Measurements from ENCODE around the gene DNAI7.

DNAI7 gene

GRCh38 chr12:25130741-25131188 lies 64.2 kb downstream of the DNAI7 start:
- TF ChIP-seq, protein P1, sequence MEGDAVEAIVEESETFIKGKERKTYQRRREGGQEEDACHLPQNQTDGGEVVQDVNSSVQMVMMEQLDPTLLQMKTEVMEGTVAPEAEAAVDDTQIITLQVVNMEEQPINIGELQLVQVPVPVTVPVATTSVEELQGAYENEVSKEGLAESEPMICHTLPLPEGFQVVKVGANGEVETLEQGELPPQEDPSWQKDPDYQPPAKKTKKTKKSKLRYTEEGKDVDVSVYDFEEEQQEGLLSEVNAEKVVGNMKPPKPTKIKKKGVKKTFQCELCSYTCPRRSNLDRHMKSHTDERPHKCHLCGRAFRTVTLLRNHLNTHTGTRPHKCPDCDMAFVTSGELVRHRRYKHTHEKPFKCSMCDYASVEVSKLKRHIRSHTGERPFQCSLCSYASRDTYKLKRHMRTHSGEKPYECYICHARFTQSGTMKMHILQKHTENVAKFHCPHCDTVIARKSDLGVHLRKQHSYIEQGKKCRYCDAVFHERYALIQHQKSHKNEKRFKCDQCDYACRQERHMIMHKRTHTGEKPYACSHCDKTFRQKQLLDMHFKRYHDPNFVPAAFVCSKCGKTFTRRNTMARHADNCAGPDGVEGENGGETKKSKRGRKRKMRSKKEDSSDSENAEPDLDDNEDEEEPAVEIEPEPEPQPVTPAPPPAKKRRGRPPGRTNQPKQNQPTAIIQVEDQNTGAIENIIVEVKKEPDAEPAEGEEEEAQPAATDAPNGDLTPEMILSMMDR (IDR thresholded peaks at IDR 0.05): peak; percentile 77

DNA sequence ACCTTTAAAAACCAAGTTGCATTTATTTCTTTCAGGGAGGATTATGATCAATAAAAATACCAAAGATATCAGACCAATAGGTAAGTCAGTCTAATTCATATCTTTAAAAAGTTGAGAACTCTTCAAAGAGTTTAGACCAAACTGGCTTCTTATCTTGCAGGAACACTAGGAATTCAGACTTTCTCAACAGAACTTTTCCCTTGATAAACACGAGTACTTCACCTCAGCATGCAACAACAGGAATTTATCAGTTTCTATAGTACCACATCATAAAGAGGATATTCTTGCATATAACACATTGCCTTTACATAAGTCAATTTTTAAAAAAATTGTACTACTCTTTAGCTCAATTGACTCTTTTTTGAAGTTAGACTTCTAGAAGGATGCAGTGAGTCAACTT lies 68.2 kb downstream of the DNAI7 start:
- TF ChIP-seq, protein P1 (IDR thresholded peaks at IDR 0.05): no peak

GRCh38 chr12:25126101-25126500 lies 68.9 kb downstream of the DNAI7 start:
- TF ChIP-seq, protein P1 (IDR thresholded peaks at IDR 0.05): no peak

- TF ChIP-seq, protein P1 (IDR thresholded peaks at IDR 0.05): no peak
Measured at GRCh38 chr12:25124493-25124892, 70.5 kb downstream of the DNAI7 start.

- TF ChIP-seq, protein P1 (IDR thresholded peaks at IDR 0.05): no peak
Measured at GRCh38 chr12:25123126-25123525, 71.8 kb downstream of the DNAI7 start.

DNA sequence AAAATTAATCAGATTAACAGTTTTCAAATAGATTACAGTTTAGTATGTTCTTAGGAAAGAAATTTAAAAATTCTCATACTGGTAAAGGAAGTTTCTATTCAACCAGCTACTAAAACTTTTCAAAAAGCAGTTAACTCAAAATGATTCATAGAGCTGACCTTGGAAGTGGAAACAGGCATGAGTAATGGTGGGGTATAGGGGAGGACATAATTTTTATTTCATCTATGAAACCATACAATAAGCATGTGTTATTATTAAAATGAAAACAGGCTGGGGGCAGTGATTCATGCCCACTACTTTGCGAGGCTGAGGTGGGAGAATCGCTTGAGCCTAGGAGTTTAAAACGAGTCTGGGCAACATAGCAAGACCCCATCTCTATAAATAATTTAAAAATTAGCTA lies 73.0 kb downstream of the DNAI7 start:
- TF ChIP-seq, protein P1 (IDR thresholded peaks at IDR 0.05): no peak

GRCh38 chr12:25121110-25121509 lies 73.8 kb downstream of the DNAI7 start:
- TF ChIP-seq, protein P1 (IDR thresholded peaks at IDR 0.05): no peak

- TF ChIP-seq, protein P1 (IDR thresholded peaks at IDR 0.05): no peak; the same call in 1 of the 2 replicates
Measured at GRCh38 chr12:25119020-25119419, 75.9 kb downstream of the DNAI7 start.
